ENCODE measurements around the gene CHSY1.

- no peak for TF ChIP-seq SIN3A (IDR thresholded peaks at IDR 0.05; ENCODE audit: borderline replicate concordance, insufficient read depth, low read length)
- no peak for TF ChIP-seq TAF1 (IDR thresholded peaks at IDR 0.05; ENCODE audit: borderline replicate concordance, insufficient read depth, low read length)
- no peak for TF ChIP-seq REST (IDR thresholded peaks at IDR 0.05; ENCODE audit: insufficient read depth in 1 of 2, low read depth in 2 of 2, low read length in 2 of 2)
- no peak for TF ChIP-seq POLR2AphosphoS5 (IDR thresholded peaks at IDR 0.05; ENCODE audit: low read depth, low read length)
Measured at GRCh38 chr15:101180620-101181307, 71.1 kb downstream of the CHSY1 start.

Measured in PFSK-1 (cell line).